ENCODE data around the gene AMY1B. TPM values are rescaled to one million over a fixed set of nuclear protein-coding genes. Genes with fewer than 3 reads are reported as not detected.
"Not testable (repeated sequence)": the region's sequence is repeated elsewhere in the genome, so short reads cannot be mapped to it uniquely, and the experiment has no call there.

Gene AMY1B
- total RNA-seq (10 to 100 TPM in 1 of 7 donors, 1 to 10 TPM in 1, under 1 TPM in 1, not detected in 4; 0.85 to 35.5 (median 3.2) TPM), polyA plus RNA-seq (not detected)
- long read RNA-seq, donor 1, partial matches to known transcripts: 0 of 4 reads
- long read RNA-seq, donor 1, other reads (novel, unspliced or antisense): 0 of 4 reads
- long read RNA-seq, donor 2: 0 reads
- long read RNA-seq, donor 3, transcript AMY1B-202 (11 exons, 1,787 nt): major isoform, 16 of 23 reads
- long read RNA-seq, donor 3, partial matches to known transcripts: 1 of 23 reads
- long read RNA-seq, donor 3, other reads (novel, unspliced or antisense): 3 of 23 reads

GRCh38 chr1:103696110-103696509 is at the start of gene AMY1B:
Gene AMY1B (minus strand): TSS chr1:103696210. CDS start chr1:103695639, 571 bp downstream.
- H3K4me3 ChIP-seq; H3K27me3 ChIP-seq; DNase-seq; intact Hi-C loops (cut with DNase I); H3K36me3 ChIP-seq; H3K9me3 ChIP-seq; H3K4me1 ChIP-seq (ENCODE audit: insufficient read depth); H3K27ac ChIP-seq: not testable (repeated sequence)
- no CpG with 5 or more reads among the region's 5 CpGs for WGBS, 3 donors

- H3K27ac ChIP-seq; H3K27me3 ChIP-seq; H3K9me3 ChIP-seq; DNase-seq; intact Hi-C loops (cut with DNase I); H3K4me3 ChIP-seq; H3K4me1 ChIP-seq (ENCODE audit: insufficient read depth); H3K36me3 ChIP-seq: not testable (repeated sequence)
- WGBS, 3 donors: no CpG with 5 or more reads among the region's 4 CpGs
Measured at GRCh38 chr1:103745040-103745439, 49.0 kb upstream of the AMY1B start.

GRCh38 chr1:103744449-103744848 is 48.4 kb upstream of the AMY1B start:
- H3K4me1 ChIP-seq (ENCODE audit: insufficient read depth); intact Hi-C loops (cut with DNase I); H3K36me3 ChIP-seq; H3K27ac ChIP-seq; DNase-seq; H3K4me3 ChIP-seq; H3K27me3 ChIP-seq; H3K9me3 ChIP-seq: not testable (repeated sequence)
- no CpG with 5 or more reads among the region's 4 CpGs for WGBS, 3 donors

- H3K4me1 ChIP-seq (ENCODE audit: insufficient read depth); H3K4me3 ChIP-seq; intact Hi-C loops (cut with DNase I); H3K27me3 ChIP-seq; H3K27ac ChIP-seq; H3K9me3 ChIP-seq; H3K36me3 ChIP-seq; DNase-seq: not testable (repeated sequence)
- WGBS, 3 donors: no CpG with 5 or more reads among the region's 3 CpGs
Measured at GRCh38 chr1:103738031-103738430, 42.0 kb upstream of the AMY1B start.

- H3K36me3 ChIP-seq; DNase-seq; H3K4me3 ChIP-seq; intact Hi-C loops (cut with DNase I); H3K27ac ChIP-seq; H3K27me3 ChIP-seq; H3K4me1 ChIP-seq (ENCODE audit: insufficient read depth); H3K9me3 ChIP-seq: not testable (repeated sequence)
- no CpG with 5 or more reads among the region's 3 CpGs for WGBS, 3 donors
Measured at GRCh38 chr1:103735334-103735733, 39.3 kb upstream of the AMY1B start.

- H3K36me3 ChIP-seq; DNase-seq; H3K4me1 ChIP-seq (ENCODE audit: insufficient read depth); intact Hi-C loops (cut with DNase I); H3K9me3 ChIP-seq; H3K27me3 ChIP-seq; H3K4me3 ChIP-seq; H3K27ac ChIP-seq: not testable (repeated sequence)
- no CpG with 5 or more reads among the region's 2 CpGs for WGBS, 3 donors
Measured at GRCh38 chr1:103721473-103721872, 25.5 kb upstream of the AMY1B start.

GRCh38 chr1:103717404-103717803 is 21.4 kb upstream of the AMY1B start:
- H3K27ac ChIP-seq; DNase-seq; H3K9me3 ChIP-seq; H3K36me3 ChIP-seq; intact Hi-C loops (cut with DNase I); H3K4me3 ChIP-seq; H3K27me3 ChIP-seq; H3K4me1 ChIP-seq (ENCODE audit: insufficient read depth): not testable (repeated sequence)
- WGBS, 3 donors: 76 to 93% (median 78%) methylated on average over 6 of the region's 6 CpGs

GRCh38 chr1:103710381-103710780 is 14.4 kb upstream of the AMY1B start:
- WGBS, 3 donors: no CpG with 5 or more reads among the region's 3 CpGs
- H3K4me3 ChIP-seq; H3K36me3 ChIP-seq; intact Hi-C loops (cut with DNase I); H3K4me1 ChIP-seq (ENCODE audit: insufficient read depth); H3K9me3 ChIP-seq; DNase-seq; H3K27me3 ChIP-seq; H3K27ac ChIP-seq: not testable (repeated sequence)

- H3K27ac ChIP-seq; H3K27me3 ChIP-seq; DNase-seq; H3K36me3 ChIP-seq; H3K4me3 ChIP-seq; H3K9me3 ChIP-seq; intact Hi-C loops (cut with DNase I); H3K4me1 ChIP-seq (ENCODE audit: insufficient read depth): not testable (repeated sequence)
- WGBS, 3 donors: no CpG with 5 or more reads among the region's 3 CpGs
Measured at GRCh38 chr1:103707670-103708069, 11.7 kb upstream of the AMY1B start.

GRCh38 chr1:103701256-103701655 is 5.2 kb upstream of the AMY1B start:
- H3K36me3 ChIP-seq; H3K9me3 ChIP-seq; H3K27me3 ChIP-seq; intact Hi-C loops (cut with DNase I); H3K27ac ChIP-seq; H3K4me3 ChIP-seq; H3K4me1 ChIP-seq (ENCODE audit: insufficient read depth); DNase-seq: not testable (repeated sequence)
- no CpG with 5 or more reads among the region's 4 CpGs for WGBS, 3 donors

- H3K9me3 ChIP-seq; H3K4me1 ChIP-seq (ENCODE audit: insufficient read depth); H3K36me3 ChIP-seq; H3K27ac ChIP-seq; H3K4me3 ChIP-seq; DNase-seq; H3K27me3 ChIP-seq; intact Hi-C loops (cut with DNase I): not testable (repeated sequence)
- no CpG with 5 or more reads among the region's 4 CpGs for WGBS, 3 donors
Measured at GRCh38 chr1:103700669-103701068, 4.7 kb upstream of the AMY1B start.

GRCh38 chr1:103697430-103697829 is 1.4 kb upstream of the AMY1B start:
- intact Hi-C loops (cut with DNase I); H3K27me3 ChIP-seq; DNase-seq; H3K4me1 ChIP-seq (ENCODE audit: insufficient read depth); H3K27ac ChIP-seq; H3K9me3 ChIP-seq; H3K36me3 ChIP-seq; H3K4me3 ChIP-seq: not testable (repeated sequence)
- WGBS, 3 donors: no CpG with 5 or more reads among the region's 6 CpGs

- H3K4me1 ChIP-seq (ENCODE audit: insufficient read depth); H3K27me3 ChIP-seq; DNase-seq; intact Hi-C loops (cut with DNase I); H3K9me3 ChIP-seq; H3K4me3 ChIP-seq; H3K27ac ChIP-seq; H3K36me3 ChIP-seq: not testable (repeated sequence)
- no CpG with 5 or more reads among the region's 3 CpGs for WGBS, 3 donors
Measured at GRCh38 chr1:103676335-103676734, 19.7 kb downstream of the AMY1B start.

All from ovary (tissue), 10 donors.